ENCODE data around the gene CSRP2.

CSRP2 gene

GRCh38 chr12:76878899-76879709 is at the start of gene CSRP2:
CSRP2 (minus strand) TSS chr12:76879019; CDS start chr12:76866260, 12,759 bp downstream.
- no peaks in the 10 kb centered on the region for H3K4me1 ChIP-seq (ENCODE audit: insufficient read depth, low read length)
- no peaks in the 10 kb centered on the region for H3K27me3 ChIP-seq (ENCODE audit: control insufficient read depth in 1 of 2, insufficient read depth in 2 of 2, low read length in 2 of 2)
- H3K9ac ChIP-seq (ENCODE audit: low read length) = peak within 1 kb of the TSS; percentile 55
- H3K36me3 ChIP-seq (ENCODE audit: insufficient read depth, low read length) = no peaks in the 10 kb centered on the region
- H3K27ac ChIP-seq (ENCODE audit: low read depth, low read length) = peak within 1 kb of the TSS; percentile 81
- H3K4me3 ChIP-seq (ENCODE audit: low read depth in 1 of 2, low read length in 2 of 2) = peak within 1 kb of the TSS; percentile 75 to 79
- H3K9me3 ChIP-seq (ENCODE audit: low read length) = no peaks in the 10 kb centered on the region

GRCh38 chr12:76927170-76927784 is 48.5 kb upstream of the CSRP2 start:
- no peaks in the 10 kb centered on the region for H3K4me1 ChIP-seq (ENCODE audit: insufficient read depth, low read length)
- no peak overlapping the region for H3K27ac ChIP-seq (ENCODE audit: low read depth, low read length)
- H3K4me3 ChIP-seq (ENCODE audit: low read depth in 1 of 2, low read length in 2 of 2) = no peak overlapping the region
- no peaks in the 10 kb centered on the region for H3K36me3 ChIP-seq (ENCODE audit: insufficient read depth, low read length)
- H3K27me3 ChIP-seq (ENCODE audit: control insufficient read depth in 1 of 2, insufficient read depth in 2 of 2, low read length in 2 of 2) = no peaks in the 10 kb centered on the region
- no peak overlapping the region for H3K9ac ChIP-seq (ENCODE audit: low read length)
- no peaks in the 10 kb centered on the region for H3K9me3 ChIP-seq (ENCODE audit: low read length)

GRCh38 chr12:76925135-76925534 is 46.3 kb upstream of the CSRP2 start:
- H3K4me3 ChIP-seq (ENCODE audit: low read depth in 1 of 2, low read length in 2 of 2) = no peak overlapping the region
- no peaks in the 10 kb centered on the region for H3K36me3 ChIP-seq (ENCODE audit: insufficient read depth, low read length)
- H3K27me3 ChIP-seq (ENCODE audit: control insufficient read depth in 1 of 2, insufficient read depth in 2 of 2, low read length in 2 of 2) = no peaks in the 10 kb centered on the region
- H3K9me3 ChIP-seq (ENCODE audit: low read length) = no peaks in the 10 kb centered on the region
- no peak overlapping the region for H3K9ac ChIP-seq (ENCODE audit: low read length)
- no peaks in the 10 kb centered on the region for H3K4me1 ChIP-seq (ENCODE audit: insufficient read depth, low read length)
- H3K27ac ChIP-seq (ENCODE audit: low read depth, low read length) = no peak overlapping the region

GRCh38 chr12:76922866-76923265 is 44.0 kb upstream of the CSRP2 start:
- no peak overlapping the region for H3K4me3 ChIP-seq (ENCODE audit: low read depth in 1 of 2, low read length in 2 of 2)
- H3K9me3 ChIP-seq (ENCODE audit: low read length) = no peaks in the 10 kb centered on the region
- H3K4me1 ChIP-seq (ENCODE audit: insufficient read depth, low read length) = no peaks in the 10 kb centered on the region
- H3K27ac ChIP-seq (ENCODE audit: low read depth, low read length) = no peak overlapping the region
- H3K9ac ChIP-seq (ENCODE audit: low read length) = no peak overlapping the region
- H3K36me3 ChIP-seq (ENCODE audit: insufficient read depth, low read length) = no peaks in the 10 kb centered on the region
- H3K27me3 ChIP-seq (ENCODE audit: control insufficient read depth in 1 of 2, insufficient read depth in 2 of 2, low read length in 2 of 2) = no peaks in the 10 kb centered on the region

GRCh38 chr12:76921891-76922664 is 43.3 kb upstream of the CSRP2 start:
- H3K9ac ChIP-seq (ENCODE audit: low read length) = no peak overlapping the region
- no peak overlapping the region for H3K27ac ChIP-seq (ENCODE audit: low read depth, low read length)
- H3K27me3 ChIP-seq (ENCODE audit: control insufficient read depth in 1 of 2, insufficient read depth in 2 of 2, low read length in 2 of 2) = no peaks in the 10 kb centered on the region

GRCh38 chr12:76921100-76921471 is 42.3 kb upstream of the CSRP2 start:
- no peak overlapping the region for H3K27ac ChIP-seq (ENCODE audit: low read depth, low read length)
- H3K9me3 ChIP-seq (ENCODE audit: low read length) = no peaks in the 10 kb centered on the region
- H3K27me3 ChIP-seq (ENCODE audit: control insufficient read depth in 1 of 2, insufficient read depth in 2 of 2, low read length in 2 of 2) = no peaks in the 10 kb centered on the region
- H3K4me1 ChIP-seq (ENCODE audit: insufficient read depth, low read length) = no peaks in the 10 kb centered on the region
- no peak overlapping the region for H3K9ac ChIP-seq (ENCODE audit: low read length)
- no peaks in the 10 kb centered on the region for H3K36me3 ChIP-seq (ENCODE audit: insufficient read depth, low read length)
- no peak overlapping the region for H3K4me3 ChIP-seq (ENCODE audit: low read depth in 1 of 2, low read length in 2 of 2)

More at GRCh38 chr12:76921891-76922664, 43.3 kb upstream of the CSRP2 start:
- Histone ChIP-seq H3K36me3 (ENCODE audit: insufficient read depth, low read length) (no peaks in the 10 kb centered on the region), H3K9me3 (ENCODE audit: low read length) (no peaks in the 10 kb centered on the region), H3K4me3 (ENCODE audit: low read depth in 1 of 2, low read length in 2 of 2) (no peak overlapping the region), H3K4me1 (ENCODE audit: insufficient read depth, low read length) (no peaks in the 10 kb centered on the region)

GRCh38 chr12:76920172-76921099 is 41.6 kb upstream of the CSRP2 start:
- no peak overlapping the region for H3K9ac ChIP-seq (ENCODE audit: low read length)
- no peaks in the 10 kb centered on the region for H3K36me3 ChIP-seq (ENCODE audit: insufficient read depth, low read length)
- no peak overlapping the region for H3K4me3 ChIP-seq (ENCODE audit: low read depth in 1 of 2, low read length in 2 of 2)
- no peak overlapping the region for H3K27ac ChIP-seq (ENCODE audit: low read depth, low read length)
- no peaks in the 10 kb centered on the region for H3K9me3 ChIP-seq (ENCODE audit: low read length)
- H3K4me1 ChIP-seq (ENCODE audit: insufficient read depth, low read length) = no peaks in the 10 kb centered on the region
- no peaks in the 10 kb centered on the region for H3K27me3 ChIP-seq (ENCODE audit: control insufficient read depth in 1 of 2, insufficient read depth in 2 of 2, low read length in 2 of 2)

GRCh38 chr12:76919383-76920171 is 40.8 kb upstream of the CSRP2 start:
- Histone ChIP-seq H3K36me3 (ENCODE audit: insufficient read depth, low read length) (no peaks in the 10 kb centered on the region), H3K27ac (ENCODE audit: low read depth, low read length) (no peak overlapping the region), H3K9me3 (ENCODE audit: low read length) (no peaks in the 10 kb centered on the region), H3K4me3 (ENCODE audit: low read depth in 1 of 2, low read length in 2 of 2) (no peak overlapping the region), H3K4me1 (ENCODE audit: insufficient read depth, low read length) (no peaks in the 10 kb centered on the region), H3K9ac (ENCODE audit: low read length) (no peak overlapping the region), H3K27me3 (ENCODE audit: control insufficient read depth in 1 of 2, insufficient read depth in 2 of 2, low read length in 2 of 2) (no peaks in the 10 kb centered on the region)

- Histone ChIP-seq H3K9me3 (ENCODE audit: low read length) (no peaks in the 10 kb centered on the region), H3K27ac (ENCODE audit: low read depth, low read length) (no peak overlapping the region), H3K4me1 (ENCODE audit: insufficient read depth, low read length) (no peaks in the 10 kb centered on the region), H3K27me3 (ENCODE audit: control insufficient read depth in 1 of 2, insufficient read depth in 2 of 2, low read length in 2 of 2) (no peaks in the 10 kb centered on the region), H3K4me3 (ENCODE audit: low read depth in 1 of 2, low read length in 2 of 2) (no peak overlapping the region), H3K9ac (ENCODE audit: low read length) (no peak overlapping the region), H3K36me3 (ENCODE audit: insufficient read depth, low read length) (no peaks in the 10 kb centered on the region)
Measured at GRCh38 chr12:76916170-76916540, 37.3 kb upstream of the CSRP2 start.

- Histone ChIP-seq H3K27me3 (ENCODE audit: control insufficient read depth in 1 of 2, insufficient read depth in 2 of 2, low read length in 2 of 2) (no peaks in the 10 kb centered on the region), H3K4me1 (ENCODE audit: insufficient read depth, low read length) (no peaks in the 10 kb centered on the region), H3K27ac (ENCODE audit: low read depth, low read length) (no peak overlapping the region), H3K9ac (ENCODE audit: low read length) (no peak overlapping the region), H3K36me3 (ENCODE audit: insufficient read depth, low read length) (no peaks in the 10 kb centered on the region), H3K9me3 (ENCODE audit: low read length) (no peaks in the 10 kb centered on the region), H3K4me3 (ENCODE audit: low read depth in 1 of 2, low read length in 2 of 2) (no peak overlapping the region)
Measured at GRCh38 chr12:76915361-76916169, 36.7 kb upstream of the CSRP2 start.

Data from muscle layer of colon (tissue), 2 donors.